ENCODE measurements around the gene ALG12. TPM values are rescaled to one million over a fixed set of nuclear protein-coding genes. Genes with fewer than 3 reads are reported as not detected.
A peak's percentile ranks its signal among the peaks of the same experiment; 100 is the strongest.

The ALG12 gene
- total and polyA plus RNA-seq, 2 of the 13 experiments (the other 11 are each of a cell fraction or from before 2014, with no cell fraction given), result 7.8 to 15.8 TPM

DNA sequence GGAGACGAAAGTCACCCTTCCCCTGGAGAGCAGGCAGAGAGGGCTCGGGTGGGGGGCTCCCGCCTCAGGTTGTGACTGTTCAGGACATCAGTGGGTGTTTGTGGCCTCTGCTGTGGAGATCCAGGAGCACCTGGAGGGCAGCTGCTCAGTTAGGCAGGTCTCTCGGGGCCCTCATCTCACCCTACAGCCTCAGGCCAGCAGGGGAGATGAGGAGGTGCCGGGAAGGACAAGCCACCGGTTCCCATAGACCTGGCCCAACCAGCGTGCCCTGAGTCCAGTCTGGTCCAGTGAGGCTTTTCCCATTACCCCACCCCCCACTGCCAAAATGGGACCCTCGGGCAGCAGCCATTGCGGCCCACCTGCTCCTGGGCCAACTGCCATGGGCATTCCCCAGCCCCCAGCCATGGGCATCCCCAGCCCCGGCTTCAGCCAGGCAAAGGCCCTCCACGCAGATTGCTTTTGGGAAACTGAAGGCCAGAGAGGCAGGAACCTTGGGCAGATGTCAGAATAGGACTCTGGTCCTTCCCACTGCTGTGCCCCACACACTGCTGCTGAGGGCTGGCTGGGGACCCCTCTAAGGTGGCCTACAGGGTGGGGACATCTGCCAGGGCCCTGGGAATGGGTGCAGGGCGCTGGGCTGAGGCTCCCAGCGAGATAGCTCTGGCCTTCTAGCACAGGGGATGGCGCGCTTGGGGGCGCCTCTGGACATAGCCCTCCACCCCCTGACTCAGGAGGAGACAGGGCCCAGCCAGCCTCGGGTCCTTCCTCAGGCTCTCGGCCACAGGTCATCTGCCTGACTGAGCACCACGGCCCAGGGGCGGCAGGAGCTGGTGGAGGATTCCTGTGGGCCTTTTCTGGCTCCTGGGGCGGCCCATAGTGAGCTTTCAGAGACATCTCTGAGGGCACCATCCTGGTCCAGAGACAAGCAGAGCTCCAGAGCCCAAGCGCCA, 47.1 kb upstream of the ALG12 start (continued):
- TF ChIP-seq, protein P1, sequence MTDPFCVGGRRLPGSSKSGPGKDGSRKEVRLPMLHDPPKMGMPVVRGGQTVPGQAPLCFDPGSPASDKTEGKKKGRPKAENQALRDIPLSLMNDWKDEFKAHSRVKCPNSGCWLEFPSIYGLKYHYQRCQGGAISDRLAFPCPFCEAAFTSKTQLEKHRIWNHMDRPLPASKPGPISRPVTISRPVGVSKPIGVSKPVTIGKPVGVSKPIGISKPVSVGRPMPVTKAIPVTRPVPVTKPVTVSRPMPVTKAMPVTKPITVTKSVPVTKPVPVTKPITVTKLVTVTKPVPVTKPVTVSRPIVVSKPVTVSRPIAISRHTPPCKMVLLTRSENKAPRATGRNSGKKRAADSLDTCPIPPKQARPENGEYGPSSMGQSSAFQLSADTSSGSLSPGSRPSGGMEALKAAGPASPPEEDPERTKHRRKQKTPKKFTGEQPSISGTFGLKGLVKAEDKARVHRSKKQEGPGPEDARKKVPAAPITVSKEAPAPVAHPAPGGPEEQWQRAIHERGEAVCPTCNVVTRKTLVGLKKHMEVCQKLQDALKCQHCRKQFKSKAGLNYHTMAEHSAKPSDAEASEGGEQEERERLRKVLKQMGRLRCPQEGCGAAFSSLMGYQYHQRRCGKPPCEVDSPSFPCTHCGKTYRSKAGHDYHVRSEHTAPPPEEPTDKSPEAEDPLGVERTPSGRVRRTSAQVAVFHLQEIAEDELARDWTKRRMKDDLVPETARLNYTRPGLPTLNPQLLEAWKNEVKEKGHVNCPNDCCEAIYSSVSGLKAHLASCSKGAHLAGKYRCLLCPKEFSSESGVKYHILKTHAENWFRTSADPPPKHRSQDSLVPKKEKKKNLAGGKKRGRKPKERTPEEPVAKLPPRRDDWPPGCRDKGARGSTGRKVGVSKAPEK (CRISPR knock-in tag; IDR thresholded peaks at IDR 0.05; ENCODE audit: borderline replicate concordance), result no peak
- TF ChIP-seq, protein P2, sequence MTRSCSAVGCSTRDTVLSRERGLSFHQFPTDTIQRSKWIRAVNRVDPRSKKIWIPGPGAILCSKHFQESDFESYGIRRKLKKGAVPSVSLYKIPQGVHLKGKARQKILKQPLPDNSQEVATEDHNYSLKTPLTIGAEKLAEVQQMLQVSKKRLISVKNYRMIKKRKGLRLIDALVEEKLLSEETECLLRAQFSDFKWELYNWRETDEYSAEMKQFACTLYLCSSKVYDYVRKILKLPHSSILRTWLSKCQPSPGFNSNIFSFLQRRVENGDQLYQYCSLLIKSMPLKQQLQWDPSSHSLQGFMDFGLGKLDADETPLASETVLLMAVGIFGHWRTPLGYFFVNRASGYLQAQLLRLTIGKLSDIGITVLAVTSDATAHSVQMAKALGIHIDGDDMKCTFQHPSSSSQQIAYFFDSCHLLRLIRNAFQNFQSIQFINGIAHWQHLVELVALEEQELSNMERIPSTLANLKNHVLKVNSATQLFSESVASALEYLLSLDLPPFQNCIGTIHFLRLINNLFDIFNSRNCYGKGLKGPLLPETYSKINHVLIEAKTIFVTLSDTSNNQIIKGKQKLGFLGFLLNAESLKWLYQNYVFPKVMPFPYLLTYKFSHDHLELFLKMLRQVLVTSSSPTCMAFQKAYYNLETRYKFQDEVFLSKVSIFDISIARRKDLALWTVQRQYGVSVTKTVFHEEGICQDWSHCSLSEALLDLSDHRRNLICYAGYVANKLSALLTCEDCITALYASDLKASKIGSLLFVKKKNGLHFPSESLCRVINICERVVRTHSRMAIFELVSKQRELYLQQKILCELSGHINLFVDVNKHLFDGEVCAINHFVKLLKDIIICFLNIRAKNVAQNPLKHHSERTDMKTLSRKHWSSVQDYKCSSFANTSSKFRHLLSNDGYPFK (CRISPR knock-in tag; IDR thresholded peaks at IDR 0.05; ENCODE audit: borderline replicate concordance), result 0 out of 2 replicates have a peak, but pooled peaks have one; percentile 17
- TF ChIP-seq KDM2A (CRISPR knock-in tag; IDR thresholded peaks at IDR 0.05; ENCODE audit: borderline replicate concordance, low read depth), result peak; percentile 35; the same call in 1 of the 2 replicates
- TF ChIP-seq TAF1 (CRISPR knock-in tag; IDR thresholded peaks at IDR 0.05), result 0 out of 2 replicates have a peak, but pooled peaks have one; percentile 8
- TF ChIP-seq ZSCAN31 (CRISPR knock-in tag; IDR thresholded peaks at IDR 0.05; ENCODE audit: low read depth), result no peak
- no peak for TF ChIP-seq SOX6 (IDR thresholded peaks at IDR 0.05)
- TF ChIP-seq SOX6 (CRISPR knock-in tag; IDR thresholded peaks at IDR 0.05), result 0 out of 2 replicates have a peak, but pooled peaks have one; percentile 11
- peak; percentile 55; the same call in 1 of the 2 replicates for TF ChIP-seq EED (CRISPR knock-in tag; IDR thresholded peaks at IDR 0.05)
- TF ChIP-seq POLR2A (IDR thresholded peaks at IDR 0.05; ENCODE audit: insufficient read depth in 1 of 2, low read depth in 2 of 2, low read length in 2 of 2), result peak in 1 of 2 experiments; percentile 47; a peak in 1 of 4 replicates
- TF ChIP-seq, protein P3, sequence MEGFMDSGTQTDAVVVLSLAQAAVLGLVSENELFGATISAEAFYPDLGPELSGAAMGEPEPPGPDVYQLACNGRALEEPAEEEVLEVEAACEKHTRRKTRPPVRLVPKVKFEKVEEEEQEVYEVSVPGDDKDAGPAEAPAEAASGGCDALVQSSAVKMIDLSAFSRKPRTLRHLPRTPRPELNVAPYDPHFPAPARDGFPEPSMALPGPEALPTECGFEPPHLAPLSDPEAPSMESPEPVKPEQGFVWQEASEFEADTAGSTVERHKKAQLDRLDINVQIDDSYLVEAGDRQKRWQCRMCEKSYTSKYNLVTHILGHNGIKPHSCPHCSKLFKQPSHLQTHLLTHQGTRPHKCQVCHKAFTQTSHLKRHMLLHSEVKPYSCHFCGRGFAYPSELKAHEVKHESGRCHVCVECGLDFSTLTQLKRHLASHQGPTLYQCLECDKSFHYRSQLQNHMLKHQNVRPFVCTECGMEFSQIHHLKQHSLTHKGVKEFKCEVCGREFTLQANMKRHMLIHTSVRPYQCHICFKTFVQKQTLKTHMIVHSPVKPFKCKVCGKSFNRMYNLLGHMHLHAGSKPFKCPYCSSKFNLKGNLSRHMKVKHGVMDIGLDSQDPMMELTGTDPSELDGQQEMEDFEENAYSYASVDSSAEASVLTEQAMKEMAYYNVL (CRISPR knock-in tag; IDR thresholded peaks at IDR 0.05; ENCODE audit: borderline replicate concordance), result 0 out of 2 replicates have a peak, but pooled peaks have one; percentile 23
- no peak for TF ChIP-seq ZNF143 (CRISPR knock-in tag; IDR thresholded peaks at IDR 0.05)
- no peak for TF ChIP-seq SALL1 (CRISPR knock-in tag; IDR thresholded peaks at IDR 0.05)
- peak; percentile 75 for TF ChIP-seq AGO1 (IDR thresholded peaks at IDR 0.05; ENCODE audit: low read depth, low read length, poor library complexity, severe bottlenecking)
- 0 out of 2 replicates have a peak, but pooled peaks have one; percentile 41 for TF ChIP-seq ZMYM3 (CRISPR knock-in tag; IDR thresholded peaks at IDR 0.05)
- peak; percentile 54; the same call in 1 of the 2 replicates for TF ChIP-seq ZNF746 (CRISPR knock-in tag; IDR thresholded peaks at IDR 0.05)
- peak; percentile 19; the same call in 1 of the 2 replicates for TF ChIP-seq PAF1 (CRISPR knock-in tag; IDR thresholded peaks at IDR 0.05)
- no peak for TF ChIP-seq ZNF776 (CRISPR knock-in tag; IDR thresholded peaks at IDR 0.05)
- no peak for TF ChIP-seq ZFP90 (CRISPR knock-in tag; IDR thresholded peaks at IDR 0.05; ENCODE audit: borderline replicate concordance)
- TF ChIP-seq CREM (IDR thresholded peaks at IDR 0.05), result no peak
- TF ChIP-seq CREM (CRISPR knock-in tag; IDR thresholded peaks at IDR 0.05), result no peak
- peak; percentile 78 for TF ChIP-seq AGO2 (optimal IDR thresholded peaks at IDR 0.05; ENCODE audit: low read depth, low read length)
- TF ChIP-seq ZSCAN30 (CRISPR knock-in tag; IDR thresholded peaks at IDR 0.05), result no peak
